Measurements from ENCODE around the gene ADAM12.

- TF ChIP-seq TAF1 (IDR thresholded peaks at IDR 0.05; ENCODE audit: low read depth): no peak
- TF ChIP-seq TCF12 (IDR thresholded peaks at IDR 0.05; ENCODE audit: low read depth): no peak
- TF ChIP-seq CREB1 (IDR thresholded peaks at IDR 0.05; ENCODE audit: low read depth): no peak
These were observed 13.8 kb downstream of the ADAM12 start for GRCh38 chr10:126374435-126374834.
